ENCODE measurements around the gene DSE. TPM values are rescaled to one million over a fixed set of nuclear protein-coding genes. Genes with fewer than 3 reads are reported as not detected.

DSE gene
- total RNA-seq, 4 donors from 2014 or later = 27.8 to 42.1 (median 31.5) TPM

- DNase-seq (ENCODE audit: extremely low spot score) = no peak
- no peaks in the 10 kb centered on the region for H3K27me3 ChIP-seq
- H3K4me3 ChIP-seq = no peak overlapping the region
- WGBS = 89% methylated on average over 2 of the region's 2 CpGs
- no peak overlapping the region for H3K27ac ChIP-seq (replicated peaks in 1 of 4)
- H3K36me3 ChIP-seq = no peaks in the 10 kb centered on the region
- H3K4me1 ChIP-seq = peaks cover 0 to 6% (median 2%) of the 10 kb centered on the region in 4 donors
- no peaks in the 10 kb centered on the region for H3K9me3 ChIP-seq
- TF ChIP-seq POLR2A (IDR thresholded peaks at IDR 0.05; ENCODE audit: low read depth) (no peak), CTCF (IDR thresholded peaks at IDR 0.05) (no peak), POLR2AphosphoS5 (IDR thresholded peaks at IDR 0.05) (no peak)
- intact Hi-C loops (cut with DNase I) = no loop called here
These were observed 81.8 kb downstream of the DSE start for GRCh38 chr6:116452531-116452930.

- WGBS = 93% methylated on average over 3 of the region's 3 CpGs
- intact Hi-C loops (cut with DNase I) = no loop called here
- H3K27me3 ChIP-seq = no peaks in the 10 kb centered on the region
- H3K9me3 ChIP-seq = no peaks in the 10 kb centered on the region
- H3K4me3 ChIP-seq = no peak overlapping the region
- DNase-seq (ENCODE audit: extremely low spot score) = no peak
- H3K27ac ChIP-seq (replicated peaks in 1 of 4) = no peak overlapping the region
- no peaks in the 10 kb centered on the region for H3K4me1 ChIP-seq
- H3K36me3 ChIP-seq = no peaks in the 10 kb centered on the region
- no peak for TF ChIP-seq POLR2A (IDR thresholded peaks at IDR 0.05; ENCODE audit: low read depth)
- no peak for TF ChIP-seq POLR2AphosphoS5 (IDR thresholded peaks at IDR 0.05)
- TF ChIP-seq EP300 (IDR thresholded peaks at IDR 0.05) = no peak
- TF ChIP-seq CTCF (IDR thresholded peaks at IDR 0.05) = no peak
These were observed 85.4 kb downstream of the DSE start for GRCh38 chr6:116456106-116456505.

- Histone ChIP-seq H3K9me3 (no peaks in the 10 kb centered on the region), H3K27me3 (peaks cover 0 to 3% (median 0%) of the 10 kb centered on the region in 4 donors), H3K36me3 (no peaks in the 10 kb centered on the region), H3K4me1 (peaks cover 0 to 7% (median 5%) of the 10 kb centered on the region in 4 donors), H3K27ac (replicated peaks in 1 of 4) (no peak overlapping the region), H3K4me3 (no peak overlapping the region)
- WGBS = 72% methylated on average over 2 of the region's 2 CpGs
- DNase-seq (ENCODE audit: extremely low spot score) = no peak
- intact Hi-C loops (cut with DNase I) = no loop called here
- no peak for TF ChIP-seq POLR2A (IDR thresholded peaks at IDR 0.05; ENCODE audit: low read depth)
- no peak for TF ChIP-seq POLR2AphosphoS5 (IDR thresholded peaks at IDR 0.05)
- no peak for TF ChIP-seq CTCF (IDR thresholded peaks at IDR 0.05)
- no peak for TF ChIP-seq EP300 (IDR thresholded peaks at IDR 0.05)
These were observed 86.2 kb downstream of the DSE start for GRCh38 chr6:116456927-116457326.

- WGBS = 88% methylated on average over 9 of the region's 9 CpGs
- H3K36me3 ChIP-seq = no peaks in the 10 kb centered on the region
- H3K27me3 ChIP-seq = peaks cover 0 to 16% (median 0%) of the 10 kb centered on the region in 4 donors
These were observed 87.5 kb downstream of the DSE start for GRCh38 chr6:116458264-116458663.

More at GRCh38 chr6:116458264-116458663, 87.5 kb downstream of the DSE start:
- DNase-seq (ENCODE audit: extremely low spot score) = no peak
- no peak for TF ChIP-seq CTCF (IDR thresholded peaks at IDR 0.05)
- no peak for TF ChIP-seq POLR2A (IDR thresholded peaks at IDR 0.05; ENCODE audit: low read depth)
- TF ChIP-seq POLR2AphosphoS5 (IDR thresholded peaks at IDR 0.05) = no peak
- Histone ChIP-seq H3K4me1 (peaks cover 0 to 14% (median 12%) of the 10 kb centered on the region in 4 donors), H3K4me3 (no peak overlapping the region), H3K27ac (replicated peaks in 1 of 4) (no peak overlapping the region), H3K9me3 (no peaks in the 10 kb centered on the region)
- intact Hi-C loops (cut with DNase I) = no loop called here
